ENCODE results near the gene SIAH2. TPM values are rescaled to one million over a fixed set of nuclear protein-coding genes. Genes with fewer than 3 reads are reported as not detected.

The SIAH2 gene
- total and polyA plus RNA-seq, 2 of the 8 experiments (the other 6 are each of a cell fraction or from before 2014, with no cell fraction given), result 23.9 to 34.2 TPM

DNA sequence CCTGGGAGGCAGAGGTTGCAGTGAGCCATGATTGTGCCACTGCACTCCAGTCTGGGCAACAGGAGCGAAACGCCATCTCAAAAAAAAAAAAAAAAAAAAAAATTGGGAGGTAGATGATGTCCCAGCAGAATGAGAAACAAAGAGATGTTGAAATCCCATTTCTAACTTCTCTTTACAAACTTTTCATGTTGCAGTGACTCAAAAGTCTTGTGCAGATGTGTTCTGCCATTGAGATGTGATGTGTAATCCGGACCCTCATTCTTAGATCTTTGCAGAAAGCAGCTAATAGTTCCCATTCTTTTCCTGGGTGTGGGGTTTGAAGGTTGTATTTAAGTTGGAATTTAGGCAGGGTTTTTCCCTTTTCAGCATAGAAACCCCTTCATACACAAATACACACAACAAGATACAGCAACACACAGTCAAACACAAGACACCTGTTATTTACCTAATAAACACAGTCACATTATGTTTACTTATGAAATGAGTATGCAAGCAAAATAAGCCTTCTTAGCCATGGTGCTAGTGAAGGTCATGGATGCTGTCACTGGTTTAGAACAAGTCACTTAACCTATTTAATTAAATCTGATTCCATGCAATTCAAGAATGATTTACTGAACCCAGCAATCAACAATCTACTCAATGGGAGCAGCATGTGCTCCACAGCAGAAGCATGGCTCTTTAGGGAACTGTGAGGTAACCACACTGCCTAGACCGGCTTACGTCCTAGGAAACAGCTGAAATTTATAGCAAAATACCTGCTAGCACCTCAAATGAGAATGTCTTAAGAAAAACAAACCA lies 14.9 kb downstream of the SIAH2 start (continued):
- no peak for TF ChIP-seq EZH2 (IDR thresholded peaks at IDR 0.05; ENCODE audit: low read depth, low read length, severe bottlenecking)
- TF ChIP-seq SIX5 (IDR thresholded peaks at IDR 0.05; ENCODE audit: low read depth, low read length), result no peak
- no peak for TF ChIP-seq RFX5 (IDR thresholded peaks at IDR 0.05; ENCODE audit: borderline replicate concordance, low read depth, low read length)
- TF ChIP-seq CHD2 (IDR thresholded peaks at IDR 0.05; ENCODE audit: low read length), result no peak
- TF ChIP-seq PHF8 (conservative IDR thresholded peaks at IDR 0.05; ENCODE audit: low read depth, low read length), result no peak
- TF ChIP-seq TAF7 (optimal IDR thresholded peaks at IDR 0.05; ENCODE audit: borderline replicate concordance, low read depth, low read length), result no peak
- TF ChIP-seq, protein P1, sequence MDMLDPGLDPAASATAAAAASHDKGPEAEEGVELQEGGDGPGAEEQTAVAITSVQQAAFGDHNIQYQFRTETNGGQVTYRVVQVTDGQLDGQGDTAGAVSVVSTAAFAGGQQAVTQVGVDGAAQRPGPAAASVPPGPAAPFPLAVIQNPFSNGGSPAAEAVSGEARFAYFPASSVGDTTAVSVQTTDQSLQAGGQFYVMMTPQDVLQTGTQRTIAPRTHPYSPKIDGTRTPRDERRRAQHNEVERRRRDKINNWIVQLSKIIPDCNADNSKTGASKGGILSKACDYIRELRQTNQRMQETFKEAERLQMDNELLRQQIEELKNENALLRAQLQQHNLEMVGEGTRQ (IDR thresholded peaks at IDR 0.05; ENCODE audit: low read length), result no peak
- no peak for TF ChIP-seq GABPA (IDR thresholded peaks at IDR 0.05; ENCODE audit: borderline replicate concordance, insufficient read depth, low read length)
- no peak for TF ChIP-seq YY1 (IDR thresholded peaks at IDR 0.05; ENCODE audit: low read depth, low read length)
- no peak for TF ChIP-seq CBX5 (IDR thresholded peaks at IDR 0.05; ENCODE audit: low read depth, low read length)
- no peak for TF ChIP-seq RXRA (IDR thresholded peaks at IDR 0.05; ENCODE audit: insufficient read depth, low read depth, low read length)
